Keratinocyte (primary cell): ENCODE results near the gene CST1. TPM values are rescaled to one million over a fixed set of nuclear protein-coding genes. Genes with fewer than 3 reads are reported as not detected.
"Not testable (repeated sequence)": the region's sequence is repeated elsewhere in the genome, so short reads cannot be mapped to it uniquely, and the experiment has no call there.

Source experiments
- DNase-seq: peaks from one replicate; pipeline ENCODE4 v3.0.0-alpha.2; 2011; ENCODE audit warnings: low read depth, missing footprints, low spot score
- FAIRE-seq: peaks from 2 replicates; lab custom pipeline; 2011; peaks lifted over from hg19 to GRCh38; lab: Jason Lieb, UNC
- H2AFZ ChIP-seq: 2 replicates; pipeline ENCODE4 v1.6.0; 2012; ENCODE audit warnings: low read length, control low read depth, inconsistent platforms; ENCODE audit not compliant: control insufficient read depth
- H3K27ac ChIP-seq: 2 replicates; pipeline ENCODE4 v1.5.1; 2011; ENCODE audit warnings: low read length; ENCODE audit not compliant: control insufficient read depth, insufficient read depth
- H3K27me3 ChIP-seq: 3 replicates; pipeline ENCODE4 v1.6.0; 2011; ENCODE audit warnings: low read length; ENCODE audit not compliant: control insufficient read depth, insufficient read depth; ENCODE audit errors: extremely low read depth
- H3K36me3 ChIP-seq, 2 experiments: 2 replicates in 1 of 2; 3 replicates in 1 of 2; pipeline ENCODE4 v1.5.1; 2011; ENCODE audit warnings: low read length in 2 of 2, mild to moderate bottlenecking in 1 of 2; ENCODE audit not compliant: control insufficient read depth in 2 of 2, insufficient read depth in 2 of 2; ENCODE audit errors: extremely low read depth in 1 of 2
- H3K4me1 ChIP-seq: 3 replicates; pipeline ENCODE4 v1.5.1; 2011; ENCODE audit warnings: low read length; ENCODE audit not compliant: control insufficient read depth, insufficient read depth; ENCODE audit errors: extremely low read depth
- H3K4me2 ChIP-seq: 3 replicates; pipeline ENCODE4 v1.6.0; 2011; ENCODE audit warnings: low read depth, low read length; ENCODE audit not compliant: control insufficient read depth, insufficient read depth; ENCODE audit errors: extremely low read depth
- H3K4me3 ChIP-seq, 3 experiments: fragments of 200-600 bp in 1 of 3; sonication (generic) in 1 of 3; 2 replicates in 2 of 3; 3 replicates in 1 of 3; pipeline ENCODE4 v1.5.1; 2011 to 2016; ENCODE audit warnings: low read length in 3 of 3, mild to moderate bottlenecking in 3 of 3, control low read depth in 2 of 3, inconsistent platforms in 1 of 3, low read depth in 1 of 3, mixed read lengths in 1 of 3, mixed run types in 1 of 3, moderate library complexity in 1 of 3; ENCODE audit not compliant: control insufficient read depth in 2 of 3, insufficient read depth in 2 of 3; ENCODE audit errors: extremely low read depth in 1 of 3
- H3K79me2 ChIP-seq: 2 replicates; pipeline ENCODE4 v1.6.0; 2012; ENCODE audit warnings: low read length; ENCODE audit not compliant: control insufficient read depth, insufficient read depth
- H3K9ac ChIP-seq: 3 replicates; pipeline ENCODE4 v1.6.0; 2011; ENCODE audit warnings: low read length; ENCODE audit not compliant: control insufficient read depth, insufficient read depth; ENCODE audit errors: extremely low read depth
- H3K9me1 ChIP-seq: 3 replicates; pipeline ENCODE4 v1.6.0; 2011; ENCODE audit warnings: low read length; ENCODE audit not compliant: control insufficient read depth, insufficient read depth; ENCODE audit errors: extremely low read depth
- H3K9me3 ChIP-seq: 2 replicates; pipeline ENCODE4 v1.5.1; 2012; ENCODE audit warnings: low read depth, low read length; ENCODE audit not compliant: control insufficient read depth
- H4K20me1 ChIP-seq: 3 replicates; pipeline ENCODE4 v1.6.0; 2011; ENCODE audit warnings: low read length; ENCODE audit not compliant: control insufficient read depth, insufficient read depth; ENCODE audit errors: extremely low read depth
- EZH2 ChIP-seq: IDR thresholded peaks from one replicate; pipeline ENCODE4 v1.6.1; 2012; ENCODE audit warnings: inconsistent platforms, mild to moderate bottlenecking, low read length, moderate library complexity
- dilution Hi-C: fragments of 300-500 bp; cut with MboI; formaldehyde crosslinking; loops from one replicate; pipeline ENCODE4 v1.7.0; 2020; ENCODE audit warnings: low sequenced_read_pairs; ENCODE audit not compliant: extremely low pct_ligation_motif_present
- polyA plus RNA-seq, 5 experiments: library from polyadenylated mRNA; depleted of rRNA in 3 of 5; stranded (reverse) in 3 of 5; stranded (forward) in 1 of 5; unstranded in 1 of 5; fragments of >200 nt; gene quantifications; 1 replicate in 1 of 5; 2 replicates in 3 of 5; 3 replicates in 1 of 5; pipeline versions ENCODE4 v1.2.1 to v1.2.3, GENCODE V29; 2011 to 2012; ENCODE audit warnings: missing spikeins in 2 of 5, low read depth in 1 of 5, low replicate concordance in 1 of 5
- TF ChIP-seq, protein P1 (sequence below), 3 experiments: IDR thresholded peaks in 1 of 3; conservative IDR thresholded peaks in 1 of 3; optimal IDR thresholded peaks in 1 of 3; 2 replicates in 2 of 3; 3 replicates in 1 of 3; pipeline versions ENCODE3 to v1.5.1; 2011; ENCODE audit warnings: low read length in 3 of 3, mild to moderate bottlenecking in 3 of 3, moderate library complexity in 2 of 3, control low read depth in 1 of 3, inconsistent platforms in 1 of 3; ENCODE audit not compliant: insufficient read depth in 2 of 3; ENCODE audit errors: extremely low read depth in 1 of 3

Gene CST1
- polyA plus RNA-seq, 1 donor (not counting 4 experiments of a cell fraction or from before 2014, with no cell fraction given), result not detected

DNA sequence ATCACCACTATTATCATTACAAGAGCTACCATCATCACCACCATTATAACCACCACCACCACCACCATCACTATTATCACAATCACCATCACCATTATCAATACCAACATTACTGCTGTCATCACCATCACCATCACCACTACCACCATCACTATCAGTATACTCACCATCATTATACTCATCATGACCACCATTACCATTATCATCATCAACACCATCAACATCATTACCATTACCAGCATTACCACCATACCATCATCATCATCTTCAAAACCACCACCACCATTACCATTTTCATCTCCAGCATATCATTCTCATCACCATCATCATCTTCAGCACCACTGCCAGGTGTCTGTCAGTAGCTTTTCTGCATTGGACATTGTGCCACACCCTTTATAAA lies 39.0 kb downstream of the CST1 start:
- not testable (repeated sequence) for FAIRE-seq, H3K4me2 ChIP-seq

DNA sequence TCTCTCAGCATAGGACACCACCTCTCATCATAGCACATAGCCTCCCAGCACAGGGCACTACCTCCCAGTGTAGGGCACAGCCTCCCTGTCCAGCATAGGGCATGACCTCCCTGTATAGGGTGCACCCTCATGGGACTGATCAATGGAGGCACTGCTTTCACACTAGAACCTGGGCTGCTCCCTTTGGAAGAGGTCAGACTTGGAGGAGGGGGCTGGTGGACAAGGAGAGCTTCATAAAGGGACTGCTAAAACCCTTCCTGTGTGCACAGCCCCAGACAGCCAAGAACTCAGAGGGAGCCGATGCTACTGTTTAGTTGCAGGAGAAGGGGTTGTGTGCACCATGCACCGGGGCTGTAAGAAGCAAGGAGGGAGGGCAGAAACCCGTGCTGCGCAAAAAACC lies 40.0 kb downstream of the CST1 start:
- FAIRE-seq, result no peak
- no peaks in the 10 kb centered on the region for H3K9me1 ChIP-seq

More for the DNA sequence above, 39.0 kb downstream of the CST1 start:
- H3K27ac ChIP-seq, H3K4me1 ChIP-seq, H2AFZ ChIP-seq, H3K4me3 ChIP-seq, H3K9me3 ChIP-seq, H3K9ac ChIP-seq, dilution Hi-C loops, H3K9me1 ChIP-seq, H3K36me3 ChIP-seq, DNase-seq, H3K27me3 ChIP-seq, H3K79me2 ChIP-seq, H4K20me1 ChIP-seq: not testable (repeated sequence)

DNA sequence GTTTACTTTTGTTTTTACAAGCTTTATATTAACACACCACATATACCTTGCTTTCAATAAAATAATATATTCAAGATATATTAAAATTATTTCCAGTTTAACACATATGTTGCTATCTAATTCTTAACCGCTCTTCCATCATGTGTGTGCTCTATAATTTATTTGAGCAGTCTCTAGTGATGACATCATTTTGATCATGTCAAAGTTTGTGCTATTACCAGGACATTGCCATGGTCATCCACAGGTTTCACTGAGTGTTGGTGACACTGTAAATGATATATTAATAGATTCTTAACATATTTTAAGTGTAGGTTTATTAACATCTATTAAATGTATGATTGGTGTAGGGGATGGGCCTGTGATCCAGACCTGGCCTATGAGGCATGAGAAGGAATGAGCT lies 44.8 kb downstream of the CST1 start:
- Histone ChIP-seq H3K4me2 (no peak overlapping the region), H3K4me3 (no peak overlapping the region), H3K79me2 (no peaks in the 10 kb centered on the region), H3K27ac (no peak overlapping the region), H2AFZ (no peak overlapping the region), H3K9me1 (no peaks in the 10 kb centered on the region), H4K20me1 (no peaks in the 10 kb centered on the region), H3K27me3 (no peaks in the 10 kb centered on the region), H3K36me3 (no peaks in the 10 kb centered on the region), H3K9me3 (no peaks in the 10 kb centered on the region), H3K9ac (no peak overlapping the region), H3K4me1 (no peaks in the 10 kb centered on the region)
- dilution Hi-C loops, result no loop called here
- DNase-seq, result no peak
- FAIRE-seq, result no peak
- TF ChIP-seq, protein P1, sequence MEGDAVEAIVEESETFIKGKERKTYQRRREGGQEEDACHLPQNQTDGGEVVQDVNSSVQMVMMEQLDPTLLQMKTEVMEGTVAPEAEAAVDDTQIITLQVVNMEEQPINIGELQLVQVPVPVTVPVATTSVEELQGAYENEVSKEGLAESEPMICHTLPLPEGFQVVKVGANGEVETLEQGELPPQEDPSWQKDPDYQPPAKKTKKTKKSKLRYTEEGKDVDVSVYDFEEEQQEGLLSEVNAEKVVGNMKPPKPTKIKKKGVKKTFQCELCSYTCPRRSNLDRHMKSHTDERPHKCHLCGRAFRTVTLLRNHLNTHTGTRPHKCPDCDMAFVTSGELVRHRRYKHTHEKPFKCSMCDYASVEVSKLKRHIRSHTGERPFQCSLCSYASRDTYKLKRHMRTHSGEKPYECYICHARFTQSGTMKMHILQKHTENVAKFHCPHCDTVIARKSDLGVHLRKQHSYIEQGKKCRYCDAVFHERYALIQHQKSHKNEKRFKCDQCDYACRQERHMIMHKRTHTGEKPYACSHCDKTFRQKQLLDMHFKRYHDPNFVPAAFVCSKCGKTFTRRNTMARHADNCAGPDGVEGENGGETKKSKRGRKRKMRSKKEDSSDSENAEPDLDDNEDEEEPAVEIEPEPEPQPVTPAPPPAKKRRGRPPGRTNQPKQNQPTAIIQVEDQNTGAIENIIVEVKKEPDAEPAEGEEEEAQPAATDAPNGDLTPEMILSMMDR (optimal IDR thresholded peaks at IDR 0.05 in 1 of 3, IDR thresholded peaks at IDR 0.05 in 1 of 3, conservative IDR thresholded peaks at IDR 0.05 in 1 of 3; ENCODE audit: extremely low read depth in 1 of 3, insufficient read depth in 2 of 3, low read length in 3 of 3), result no peak
- no peak for TF ChIP-seq EZH2

More for the DNA sequence above, 40.0 kb downstream of the CST1 start:
- Histone ChIP-seq H3K27me3 (no peaks in the 10 kb centered on the region), H3K9me3 (no peaks in the 10 kb centered on the region), H3K79me2 (no peaks in the 10 kb centered on the region), H3K27ac (no peak overlapping the region), H4K20me1 (no peaks in the 10 kb centered on the region), H2AFZ (no peak overlapping the region), H3K36me3 (no peaks in the 10 kb centered on the region), H3K4me2 (no peak overlapping the region), H3K9ac (no peak overlapping the region), H3K4me3 (no peak overlapping the region), H3K4me1 (no peaks in the 10 kb centered on the region)
- dilution Hi-C loops, result no loop called here
- no peak for DNase-seq
- TF ChIP-seq, protein P1 (optimal IDR thresholded peaks at IDR 0.05 in 1 of 3, IDR thresholded peaks at IDR 0.05 in 1 of 3, conservative IDR thresholded peaks at IDR 0.05 in 1 of 3; ENCODE audit: extremely low read depth in 1 of 3, insufficient read depth in 2 of 3, low read length in 3 of 3), result no peak
- no peak for TF ChIP-seq EZH2
